ENCODE results near the gene KCNIP3. TPM values are rescaled to one million over a fixed set of nuclear protein-coding genes. Genes with fewer than 3 reads are reported as not detected.

Gene KCNIP3
- total RNA-seq, 2 experiments from 2014 or later: 0.52 TPM; not detected in 1

DNA sequence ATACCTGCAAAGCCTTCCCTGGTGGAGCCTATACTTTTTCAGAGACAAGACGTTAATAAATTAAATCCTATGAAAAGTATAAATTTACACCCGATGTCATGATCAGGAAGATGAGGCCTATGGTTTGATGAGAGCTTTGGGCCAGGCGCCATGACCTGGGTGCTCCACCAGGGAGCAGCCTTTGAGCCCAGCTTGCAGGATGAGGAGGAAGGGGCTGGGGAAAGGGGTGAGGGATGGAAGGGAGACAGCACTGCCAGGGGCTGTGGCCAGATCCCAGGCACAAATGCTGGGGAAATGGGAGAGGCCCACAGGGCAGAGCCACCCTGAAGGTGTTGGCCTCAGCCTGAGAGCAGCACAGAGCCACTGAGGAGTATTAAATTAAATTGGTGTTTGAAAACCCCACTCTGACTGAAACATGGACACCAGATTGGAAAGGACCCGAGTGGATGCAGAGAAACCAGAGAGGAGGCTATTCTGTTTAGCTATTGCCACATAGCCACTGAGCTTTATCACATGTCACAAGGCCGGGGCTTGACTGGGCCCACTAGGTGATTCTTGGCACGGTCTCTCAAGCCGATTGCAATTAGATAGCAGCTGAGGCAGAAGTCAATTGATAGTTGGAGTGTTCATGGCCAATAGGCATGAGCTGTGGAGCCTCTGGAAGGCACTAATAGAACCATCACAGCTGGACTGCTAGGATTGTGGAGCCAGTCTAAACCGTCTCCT lies 95.7 kb downstream of the KCNIP3 start:
- CTCF ChIA-PET: no interaction called here
- intact Hi-C loops (cut with DNase I, micrococcal nuclease): no loop called here

DNA sequence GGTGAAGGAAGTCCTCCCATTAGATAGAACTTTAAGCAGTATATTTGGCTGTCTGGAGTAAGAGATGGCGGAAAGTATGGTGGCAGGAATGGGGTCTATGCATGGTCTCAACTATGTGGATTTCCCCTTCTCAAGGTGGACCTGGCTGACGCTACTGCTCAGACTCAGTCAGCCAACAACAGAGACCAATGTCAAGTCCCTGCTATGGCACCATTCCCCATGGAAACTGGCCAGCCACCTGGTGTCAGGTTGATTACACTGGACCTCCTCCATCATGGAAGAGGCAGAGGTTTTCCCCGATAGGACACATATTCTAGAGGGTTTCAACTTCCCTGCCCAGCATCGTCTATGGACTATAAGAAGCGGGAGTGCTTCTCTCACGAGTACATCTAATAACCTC lies 96.8 kb downstream of the KCNIP3 start:
- Histone ChIP-seq H3K27me3 (ENCODE audit: control insufficient read depth in 1 of 2, insufficient read depth in 2 of 2, low read length in 2 of 2) (no peaks in the 10 kb centered on the region), H3K36me3 (ENCODE audit: insufficient read depth, low read length) (no peaks in the 10 kb centered on the region), H3K9me3 (ENCODE audit: control insufficient read depth in 1 of 2, insufficient read depth in 1 of 2, low read length in 2 of 2) (peaks cover 0 to 5% of the 10 kb centered on the region in 2 experiments), H3K4me3 (ENCODE audit: low read length) (no peak overlapping the region), H3K27ac (ENCODE audit: low read depth in 1 of 2, low read length in 2 of 2) (no peak overlapping the region), H3K4me1 (ENCODE audit: insufficient read depth, low read length) (peaks cover 4% of the 10 kb centered on the region)
- TF ChIP-seq, protein P1, sequence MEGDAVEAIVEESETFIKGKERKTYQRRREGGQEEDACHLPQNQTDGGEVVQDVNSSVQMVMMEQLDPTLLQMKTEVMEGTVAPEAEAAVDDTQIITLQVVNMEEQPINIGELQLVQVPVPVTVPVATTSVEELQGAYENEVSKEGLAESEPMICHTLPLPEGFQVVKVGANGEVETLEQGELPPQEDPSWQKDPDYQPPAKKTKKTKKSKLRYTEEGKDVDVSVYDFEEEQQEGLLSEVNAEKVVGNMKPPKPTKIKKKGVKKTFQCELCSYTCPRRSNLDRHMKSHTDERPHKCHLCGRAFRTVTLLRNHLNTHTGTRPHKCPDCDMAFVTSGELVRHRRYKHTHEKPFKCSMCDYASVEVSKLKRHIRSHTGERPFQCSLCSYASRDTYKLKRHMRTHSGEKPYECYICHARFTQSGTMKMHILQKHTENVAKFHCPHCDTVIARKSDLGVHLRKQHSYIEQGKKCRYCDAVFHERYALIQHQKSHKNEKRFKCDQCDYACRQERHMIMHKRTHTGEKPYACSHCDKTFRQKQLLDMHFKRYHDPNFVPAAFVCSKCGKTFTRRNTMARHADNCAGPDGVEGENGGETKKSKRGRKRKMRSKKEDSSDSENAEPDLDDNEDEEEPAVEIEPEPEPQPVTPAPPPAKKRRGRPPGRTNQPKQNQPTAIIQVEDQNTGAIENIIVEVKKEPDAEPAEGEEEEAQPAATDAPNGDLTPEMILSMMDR (IDR thresholded peaks at IDR 0.05): no peak
- Mint-ChIP-seq H3K36me3 (ENCODE audit: low read depth) (no peaks in the 10 kb centered on the region), H3K4me3 (no peak overlapping the region), H3K27ac (no peak overlapping the region), H3K27me3 (no peaks in the 10 kb centered on the region), H3K4me1 (ENCODE audit: low read depth) (no peaks in the 10 kb centered on the region), H3K9me3 (no peaks in the 10 kb centered on the region)
- DNase-seq (no peak), ATAC-seq (ENCODE audit: poor library complexity) (no peak)
- CTCF ChIA-PET: no interaction called here
- intact Hi-C loops (cut with DNase I, micrococcal nuclease): no loop called here
- POLR2A ChIA-PET: no interaction called here

More for the DNA sequence above, 95.7 kb downstream of the KCNIP3 start:
- no peak overlapping the region for H3K27ac ChIP-seq (ENCODE audit: low read depth in 1 of 2, low read length in 2 of 2)
- no peak for ATAC-seq (ENCODE audit: poor library complexity)
- POLR2A ChIA-PET: no interaction called here
- H3K4me1 ChIP-seq (ENCODE audit: insufficient read depth, low read length): peaks cover 5% of the 10 kb centered on the region
- H3K4me1 Mint-ChIP-seq (ENCODE audit: low read depth): no peaks in the 10 kb centered on the region
- no peaks in the 10 kb centered on the region for H3K36me3 Mint-ChIP-seq (ENCODE audit: low read depth)
- peaks cover 1% of the 10 kb centered on the region for H3K27me3 Mint-ChIP-seq
- H3K36me3 ChIP-seq (ENCODE audit: insufficient read depth, low read length): no peaks in the 10 kb centered on the region
- H3K4me3 ChIP-seq (ENCODE audit: low read length): no peak overlapping the region
- H3K9me3 ChIP-seq (ENCODE audit: control insufficient read depth in 1 of 2, insufficient read depth in 1 of 2, low read length in 2 of 2): peaks cover 0 to 5% of the 10 kb centered on the region in 2 experiments
- H3K27me3 ChIP-seq (ENCODE audit: control insufficient read depth in 1 of 2, insufficient read depth in 2 of 2, low read length in 2 of 2): no peaks in the 10 kb centered on the region
- DNase-seq: no peak
- no peak overlapping the region for H3K4me3 Mint-ChIP-seq
- H3K27ac Mint-ChIP-seq: no peak overlapping the region
- H3K9me3 Mint-ChIP-seq: no peaks in the 10 kb centered on the region
- TF ChIP-seq, protein P1 (IDR thresholded peaks at IDR 0.05): no peak

DNA sequence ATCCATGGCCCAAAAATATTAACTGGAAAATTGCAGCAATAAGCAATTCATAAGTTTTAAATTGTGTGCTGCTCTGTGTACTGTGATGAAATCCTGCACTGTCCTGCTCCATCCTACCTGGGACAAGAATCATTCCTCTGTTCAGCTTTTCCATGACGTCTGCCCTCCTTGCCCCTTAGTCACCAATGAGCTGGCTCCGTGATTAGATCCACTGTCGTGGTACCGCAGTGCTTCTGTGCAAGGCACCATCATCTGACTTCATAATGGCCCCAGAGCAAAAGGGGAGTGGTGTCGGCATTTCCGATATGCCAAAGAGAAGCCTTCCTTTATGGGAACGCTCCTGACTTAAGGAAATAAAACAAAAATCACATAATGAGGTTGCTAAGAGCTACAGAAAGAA lies 101.9 kb downstream of the KCNIP3 start:
- peaks cover 27% of the 10 kb centered on the region for H3K4me1 Mint-ChIP-seq (ENCODE audit: low read depth)
- TF ChIP-seq, protein P1 (IDR thresholded peaks at IDR 0.05): no peak
- no peak overlapping the region for H3K4me3 Mint-ChIP-seq
- H3K9me3 Mint-ChIP-seq: no peaks in the 10 kb centered on the region
- Histone ChIP-seq H3K4me1 (ENCODE audit: insufficient read depth, low read length) (peaks cover 17% of the 10 kb centered on the region), H3K9me3 (ENCODE audit: control insufficient read depth in 1 of 2, insufficient read depth in 1 of 2, low read length in 2 of 2) (no peaks in the 10 kb centered on the region), H3K4me3 (ENCODE audit: low read length) (no peak overlapping the region), H3K36me3 (ENCODE audit: insufficient read depth, low read length) (no peaks in the 10 kb centered on the region), H3K27me3 (ENCODE audit: control insufficient read depth in 1 of 2, insufficient read depth in 2 of 2, low read length in 2 of 2) (no peaks in the 10 kb centered on the region), H3K27ac (ENCODE audit: low read depth in 1 of 2, low read length in 2 of 2) (no peak overlapping the region)
- ATAC-seq (ENCODE audit: poor library complexity) (no peak), DNase-seq (no peak)
- ChIA-PET POLR2A (no interaction called here), CTCF (no interaction called here)
- intact Hi-C loops (cut with DNase I, micrococcal nuclease): no loop called here
- peaks cover 12% of the 10 kb centered on the region for H3K36me3 Mint-ChIP-seq (ENCODE audit: low read depth)
- H3K27ac Mint-ChIP-seq: no peak overlapping the region
- H3K27me3 Mint-ChIP-seq: no peaks in the 10 kb centered on the region

Measured in CD4-positive, alpha-beta T cell (primary cell).